GM12878 (cell line): ENCODE results near the gene MMRN2. TPM values are rescaled to one million over a fixed set of nuclear protein-coding genes. Genes with fewer than 3 reads are reported as not detected.

ENCODE experiments used
- ATAC-seq: fragments of 200-7000 bp; cut with Tn5 transposase; 3 replicates; pipeline ENCODE4 v1.9.1; 2020; ENCODE audit warnings: mild to moderate bottlenecking, moderate library complexity
- BruUV-seq: library from RNA; stranded (reverse); fragments of 400-500 nt; replicated peaks from 2 replicates; lab custom pipeline; 2021; lab: Mats Ljungman, UMichigan
- CTCF ChIA-PET: fragments of 300-600 bp; sonication (Branson Sonifier 250); formaldehyde crosslinking; extraction: SDS; loops from one replicate; lab custom pipeline; 2021; ENCODE audit warnings: inconsistent platforms; lab: Yijun Ruan, JAX
- POLR2A ChIA-PET: fragments of 350-600 bp; formaldehyde crosslinking; extraction: SDS; loops from one replicate; lab custom pipeline; 2021; ENCODE audit warnings: inconsistent platforms; lab: Charles Lee
- RAD21 ChIA-PET: fragments of 300-600 bp; sonication (Branson Sonifier 250); formaldehyde crosslinking; loops from one replicate; lab custom pipeline; 2023; ENCODE audit warnings: antibody characterized with exemption; ENCODE audit not compliant: unreplicated experiment; lab: Charles Lee
- SMC1A ChIA-PET: fragments of 300-600 bp; sonication (Branson Sonifier 250); formaldehyde crosslinking; loops from one replicate; lab custom pipeline; 2023; ENCODE audit not compliant: unreplicated experiment, uncharacterized antibody; lab: Charles Lee
- DNase-seq: peaks from one replicate; pipeline ENCODE4 v3.0.0-alpha.2; 2011; ENCODE audit warnings: low read depth, low spot score
- FAIRE-seq: peaks from 3 replicates; lab custom pipeline; 2011; peaks lifted over from hg19 to GRCh38; lab: Jason Lieb, UNC
- H2AFZ ChIP-seq: 2 replicates; pipeline ENCODE4 v1.6.0; 2011; ENCODE audit warnings: low read depth, low read length, control low read depth; ENCODE audit not compliant: control insufficient read depth
- H3K27ac ChIP-seq: 2 replicates; pipeline ENCODE4 v1.5.1; 2011; ENCODE audit warnings: control low read depth; ENCODE audit not compliant: control insufficient read depth, insufficient read depth
- H3K27me3 ChIP-seq, 2 experiments: replicated peaks in 1 of 2; 2 replicates each; pipeline versions ENCODE4 v1.6.0 to v1.6.1; 2011; ENCODE audit warnings: low read length in 1 of 2; ENCODE audit not compliant: control insufficient read depth in 2 of 2, insufficient read depth in 2 of 2
- H3K36me3 ChIP-seq, 2 experiments: 2 replicates each; pipeline ENCODE4 v1.5.1; 2011; ENCODE audit warnings: low read length in 1 of 2; ENCODE audit not compliant: control insufficient read depth in 2 of 2, insufficient read depth in 2 of 2
- H3K4me1 ChIP-seq: 2 replicates; pipeline ENCODE4 v1.6.1; 2011; ENCODE audit warnings: mild to moderate bottlenecking, low read length, moderate library complexity, mixed read lengths; ENCODE audit not compliant: control insufficient read depth, insufficient read depth
- H3K4me2 ChIP-seq: 2 replicates; pipeline ENCODE4 v1.6.0; 2011; ENCODE audit warnings: control low read depth; ENCODE audit not compliant: control insufficient read depth, insufficient read depth
- H3K4me3 ChIP-seq: fragments of 200-600 bp; sonication (generic); 2 replicates; pipeline ENCODE4 v1.5.1; 2016
- H3K79me2 ChIP-seq: 2 replicates; pipeline ENCODE4 v1.6.0; 2011; ENCODE audit warnings: low read length; ENCODE audit not compliant: control insufficient read depth, insufficient read depth
- H3K9ac ChIP-seq: 2 replicates; pipeline ENCODE4 v1.8.0; 2011; ENCODE audit warnings: low read length, control low read depth, mixed read lengths; ENCODE audit not compliant: control insufficient read depth, insufficient read depth
- H3K9me3 ChIP-seq: replicated peaks from 3 replicates; pipeline ENCODE4 v1.5.1; 2011; ENCODE audit warnings: mild to moderate bottlenecking, low read length; ENCODE audit not compliant: control insufficient read depth, insufficient read depth
- H4K20me1 ChIP-seq: 2 replicates; pipeline ENCODE4 v1.6.0; 2011; ENCODE audit not compliant: control insufficient read depth, insufficient read depth
- KAT2A ChIP-seq: conservative IDR thresholded peaks from 2 replicates; pipeline ENCODE4 v1.6.1; 2011; ENCODE audit warnings: low read depth, low read length; ENCODE audit not compliant: control insufficient read depth
- MXI1 ChIP-seq: fragments of 150-350 bp; IDR thresholded peaks from 2 replicates; pipeline ENCODE4 v1.6.1; 2011; ENCODE audit warnings: low read depth, mild to moderate bottlenecking, inconsistent platforms, low read length, improper control_type of control experiment
- REST ChIP-seq: IDR thresholded peaks from 2 replicates; pipeline ENCODE4 v1.6.1; 2012; ENCODE audit warnings: mild to moderate bottlenecking, low read depth, low read length
- YY1 ChIP-seq: IDR thresholded peaks from 2 replicates; pipeline ENCODE4 v1.6.1; 2011; ENCODE audit warnings: low read depth, mild to moderate bottlenecking, low read length
- WGBS: methylation state at CpG from one replicate; pipeline ENCODE4 v1.1.6; 2016; ENCODE audit warnings: low lambda C conversion rate; ENCODE audit not compliant: insufficient replicate concordance, insufficient coverage; ENCODE audit errors: missing lambda C conversion rate; 5-methylcytosine and 5-hydroxymethylcytosine counted together
- in situ Hi-C: fragments of 300-500 bp; cut with MboI; formaldehyde crosslinking; loops from 9 replicates; pipeline ENCODE4 v1.14.3; 2018; ENCODE audit warnings: mixed read lengths
- intact Hi-C: fragments of 100-400 bp; cut with micrococcal nuclease; formaldehyde crosslinking; loops from one replicate; pipeline ENCODE4 v1.14.2; 2022; ENCODE audit not compliant: unreplicated experiment
- polyA plus RNA-seq, 11 experiments: library from polyadenylated mRNA; depleted of rRNA in 4 of 11; unstranded in 6 of 11; stranded (reverse) in 5 of 11; fragments of >200 nt; fragmentation: Nextera tagmentation in 4 of 11; fragmentation: Illumina TruSeq in 1 of 11; extraction: Ambion mirVana in 4 of 11; extraction: Trizol in 1 of 11; gene quantifications; 1 replicate in 1 of 11; 2 replicates in 10 of 11; pipeline versions ENCODE4 v1.2.1 to v1.2.3, GENCODE V29; 2011 to 2016; ENCODE audit warnings: inconsistent platforms in 2 of 11, missing spikeins in 2 of 11, low read depth in 1 of 11
- total RNA-seq, 4 experiments: library from RNA; depleted of rRNA in 3 of 4; stranded (reverse); fragments of >200 nt in 3 of 4; fragmentation: Illumina TruSeq in 1 of 4; extraction: Trizol in 1 of 4; gene quantifications; 2 replicates each; pipeline versions ENCODE4 v1.2.1 to v1.2.3, GENCODE V29; 2013 to 2021
- TF ChIP-seq, protein P1 (sequence below): fragments of 450-650 bp; IDR thresholded peaks from 2 replicates; pipeline ENCODE4 v1.6.1; 2016; ENCODE audit warnings: mild to moderate bottlenecking

MMRN2 gene
- total and polyA plus RNA-seq, 10 of the 15 experiments (the other 5 are each of a cell fraction or from before 2014, with no cell fraction given), result 0.09 to 1.0 (median 0.54) TPM; not detected in 3

DNA sequence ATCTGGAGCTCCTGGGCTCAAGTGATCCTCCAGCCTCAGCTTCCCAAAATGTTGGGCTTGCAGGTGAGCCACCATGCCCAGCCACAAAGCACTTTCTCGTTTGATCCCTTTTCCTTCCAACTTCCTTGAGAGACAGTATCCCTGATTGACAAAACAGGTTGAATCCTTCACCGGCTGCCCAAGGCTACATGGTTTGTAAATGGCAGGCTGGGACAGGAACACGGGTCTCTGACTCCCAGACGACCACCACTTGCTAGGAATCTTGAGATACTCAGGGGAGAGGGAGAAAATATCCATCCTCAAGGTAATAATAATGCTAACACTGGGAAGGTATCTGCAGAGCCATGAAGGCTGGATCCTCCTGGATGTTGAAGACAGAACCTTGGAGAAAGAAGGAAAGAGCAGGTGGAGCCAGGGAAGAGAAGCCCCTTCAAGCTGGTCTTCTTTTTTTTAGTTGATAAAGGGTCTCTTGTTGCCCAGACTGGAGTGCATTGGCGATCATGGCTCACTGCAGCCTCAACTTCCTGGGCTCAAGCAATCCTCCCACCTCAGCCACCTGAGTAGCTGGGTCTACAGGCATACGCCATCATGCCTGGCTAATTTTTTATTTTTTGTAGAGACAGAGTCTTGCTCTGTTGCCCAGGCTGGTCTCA is 19.8 kb downstream of the MMRN2 start:
- intact Hi-C loops, result loop anchor here (5.0 kb wide), 2 partner anchors 210 to 265 kb away; no protein-coding TSS in a partner anchor

More for the DNA sequence above, 19.8 kb downstream of the MMRN2 start:
- POLR2A ChIA-PET, result interaction anchor here (0.7 kb wide), 1 partner anchor 228 kb away, joined by 3 read pairs; no protein-coding TSS in a partner anchor
- in situ Hi-C loops, result no loop called here
- no peak for FAIRE-seq
- Histone ChIP-seq H3K27me3 (no peaks in the 10 kb centered on the region), H3K4me2 (no peak overlapping the region), H2AFZ (no peak overlapping the region), H3K4me1 (no peaks in the 10 kb centered on the region; the same call in 1 of the 2 replicates), H4K20me1 (no peaks in the 10 kb centered on the region), H3K9me3 (no peaks in the 10 kb centered on the region), H3K27ac (no peak overlapping the region), H3K79me2 (no peaks in the 10 kb centered on the region), H3K9ac (no peak overlapping the region), H3K4me3 (no peak overlapping the region), H3K36me3 (no peaks in the 10 kb centered on the region)
- SMC1A ChIA-PET, result interaction anchor here (1.4 to 3.0 kb wide), 2 partner anchors 11 to 29 kb away, joined by 5 to 8 read pairs; no protein-coding TSS in a partner anchor
- DNase-seq, result no peak
- RAD21 ChIA-PET, result no interaction called here
- ATAC-seq, result no peak
- CTCF ChIA-PET, result interaction anchor here (0.7 to 3.9 kb wide), 10 partner anchors 11 to 249 kb away, joined by 3 to 25 read pairs (median 5); no protein-coding TSS in a partner anchor
- TF ChIP-seq, protein P1, sequence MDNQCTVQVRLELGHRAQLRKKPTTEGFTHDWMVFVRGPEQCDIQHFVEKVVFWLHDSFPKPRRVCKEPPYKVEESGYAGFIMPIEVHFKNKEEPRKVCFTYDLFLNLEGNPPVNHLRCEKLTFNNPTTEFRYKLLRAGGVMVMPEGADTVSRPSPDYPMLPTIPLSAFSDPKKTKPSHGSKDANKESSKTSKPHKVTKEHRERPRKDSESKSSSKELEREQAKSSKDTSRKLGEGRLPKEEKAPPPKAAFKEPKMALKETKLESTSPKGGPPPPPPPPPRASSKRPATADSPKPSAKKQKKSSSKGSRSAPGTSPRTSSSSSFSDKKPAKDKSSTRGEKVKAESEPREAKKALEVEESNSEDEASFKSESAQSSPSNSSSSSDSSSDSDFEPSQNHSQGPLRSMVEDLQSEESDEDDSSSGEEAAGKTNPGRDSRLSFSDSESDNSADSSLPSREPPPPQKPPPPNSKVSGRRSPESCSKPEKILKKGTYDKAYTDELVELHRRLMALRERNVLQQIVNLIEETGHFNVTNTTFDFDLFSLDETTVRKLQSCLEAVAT, result no peak
- no peak for TF ChIP-seq YY1
- no peak for TF ChIP-seq MXI1
- TF ChIP-seq KAT2A, result no peak
- TF ChIP-seq REST, result no peak
- WGBS, result 37% methylated on average over 6 of the region's 6 CpGs
- BruUV-seq, result no TSS peak
